Mucosa of descending colon (tissue), 3 donors: Measurements from ENCODE around the gene B4GALNT4. TPM values are rescaled to one million over a fixed set of nuclear protein-coding genes. Genes with fewer than 3 reads are reported as not detected.

Experiments
- ATAC-seq: fragments of 200-7000 bp; cut with Tn5 transposase; one replicate; pipeline ENCODE4 v1.9.1; 2020; ENCODE audit warnings: mild to moderate bottlenecking, moderate library complexity
- DNase-seq, 3 donors: peaks; one replicate each; pipeline ENCODE4 v3.0.0-alpha.2; 2020
- H3K36me3 ChIP-seq: fragments of 200-600 bp; one replicate; pipeline ENCODE4 v1.8.0; 2021; ENCODE audit warnings: low read depth, mild to moderate bottlenecking
- H3K4me1 ChIP-seq: fragments of 200-600 bp; one replicate; pipeline ENCODE4 v1.8.0; 2021; ENCODE audit warnings: low read depth, mild to moderate bottlenecking
- H3K4me3 ChIP-seq: fragments of 200-600 bp; one replicate; pipeline ENCODE4 v1.8.0; 2021; ENCODE audit warnings: mild to moderate bottlenecking
- H3K9me3 ChIP-seq: fragments of 200-600 bp; one replicate; pipeline ENCODE4 v1.8.0; 2021; ENCODE audit warnings: mild to moderate bottlenecking
- intact Hi-C, 2 donors: fragments of 100-400 bp; cut with DNase I in 1 of 2; cut with micrococcal nuclease in 1 of 2; formaldehyde crosslinking; loops; one replicate each; pipeline versions ENCODE4 v1.11.0 to v1.11.1; 2022; cut with DNase I, micrococcal nuclease
- total RNA-seq, 3 donors: library from RNA; stranded (reverse); fragmentation: NEBNext Ultra II Directional in 2 of 3; extraction: Animal tissue kit (Norgen Biotek cat#: 25700) in 2 of 3; gene quantifications; one replicate each; pipeline versions ENCODE4 v1.2.1 to v1.2.4, GENCODE V29; 2021 to 2023
- TF ChIP-seq, protein P1 (sequence below): fragments of 200-600 bp; IDR thresholded peaks from one replicate; pipeline ENCODE4 v1.8.0; 2022; ENCODE audit warnings: antibody characterized with exemption, mild to moderate bottlenecking
- donor health status: DM: no; HTN: no; CAD: no; lungs with moderate emphysema.
- donor health status: DM: no; HTN: no; CAD: no.
- donor health status: DM: no; HTN: yes; CAD: no.

Gene B4GALNT4
- total RNA-seq, 3 donors from 2014 or later = 2.1 to 11.8 (median 2.2) TPM

DNA sequence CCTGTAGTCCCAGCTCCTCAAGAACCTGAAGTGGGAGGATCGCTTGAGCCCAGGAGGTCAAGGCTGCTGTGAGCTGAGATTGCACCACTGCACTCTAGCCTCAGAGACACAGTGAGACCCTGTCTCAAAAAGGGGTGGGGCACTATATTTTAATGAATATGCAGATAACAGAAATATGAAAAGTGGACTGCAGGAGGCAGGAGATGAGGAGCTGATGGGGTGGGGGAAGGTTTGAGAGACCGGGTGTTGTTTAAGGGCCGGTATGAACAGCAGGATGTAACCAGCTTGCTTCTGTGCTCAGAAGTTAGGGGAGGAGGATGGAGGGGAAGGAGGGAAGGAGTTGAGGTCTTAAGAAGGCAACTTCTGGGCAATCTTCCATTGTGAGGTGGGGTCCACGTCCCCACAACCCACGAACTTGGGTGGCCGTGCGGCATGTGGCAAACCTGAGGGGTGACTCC, 1.3 kb upstream of the B4GALNT4 start:
- Histone ChIP-seq H3K9me3 (no peaks in the 10 kb centered on the region), H3K36me3 (no peaks in the 10 kb centered on the region)
- intact Hi-C loops = no loop called here

DNA sequence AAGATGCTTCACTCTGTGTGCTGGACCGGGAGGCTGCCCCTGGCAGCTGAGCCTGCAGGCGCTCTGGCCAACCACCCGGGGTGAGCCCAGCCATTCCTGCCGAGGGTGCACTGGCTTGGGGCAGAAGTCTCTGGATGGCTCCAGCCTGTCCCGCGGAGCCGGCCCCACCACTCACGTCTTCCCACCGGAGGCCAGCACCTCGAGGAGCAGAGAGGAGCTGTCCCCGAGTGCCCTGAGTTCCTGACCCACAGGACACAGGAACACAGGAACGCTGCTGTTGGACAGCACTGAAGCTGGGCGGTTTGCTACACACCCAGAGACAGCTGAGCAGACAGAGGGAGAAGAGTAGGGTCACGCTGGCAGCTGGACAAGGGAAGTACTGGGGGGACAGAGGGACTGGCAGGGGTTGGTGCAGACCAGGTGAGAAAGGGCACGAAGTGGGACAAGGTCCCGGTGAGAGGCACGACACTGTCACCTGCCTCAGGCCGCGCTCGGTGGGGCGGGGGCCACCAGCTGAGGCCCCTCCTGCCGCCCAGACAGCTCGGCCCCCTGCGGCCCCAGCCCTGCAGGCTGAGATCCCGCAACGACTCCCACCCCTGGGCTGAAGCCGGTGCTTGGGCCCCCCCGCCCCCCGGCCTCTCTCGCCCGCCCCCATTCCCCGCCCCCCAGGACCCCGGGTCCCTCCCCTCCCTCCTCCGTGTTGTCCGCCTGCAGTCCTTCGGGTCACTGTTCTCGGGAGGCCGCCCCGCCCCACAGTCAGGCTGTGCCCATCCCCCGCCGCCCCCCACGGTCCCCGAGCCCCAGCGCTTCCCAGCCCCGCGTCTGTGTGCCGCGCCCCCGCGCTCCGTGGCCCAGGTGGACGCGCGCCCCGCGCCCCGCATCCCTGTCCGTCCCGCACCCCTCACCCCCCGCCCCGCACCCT, 624 bp upstream of the B4GALNT4 start:
- no peak overlapping the region for H3K4me3 ChIP-seq
- peak; percentile 6 for ATAC-seq
- intact Hi-C loops = no loop called here
- no peaks in the 10 kb centered on the region for H3K36me3 ChIP-seq
- no peaks in the 10 kb centered on the region for H3K9me3 ChIP-seq
- H3K4me1 ChIP-seq = peaks cover 2% of the 10 kb centered on the region
- TF ChIP-seq, protein P1, sequence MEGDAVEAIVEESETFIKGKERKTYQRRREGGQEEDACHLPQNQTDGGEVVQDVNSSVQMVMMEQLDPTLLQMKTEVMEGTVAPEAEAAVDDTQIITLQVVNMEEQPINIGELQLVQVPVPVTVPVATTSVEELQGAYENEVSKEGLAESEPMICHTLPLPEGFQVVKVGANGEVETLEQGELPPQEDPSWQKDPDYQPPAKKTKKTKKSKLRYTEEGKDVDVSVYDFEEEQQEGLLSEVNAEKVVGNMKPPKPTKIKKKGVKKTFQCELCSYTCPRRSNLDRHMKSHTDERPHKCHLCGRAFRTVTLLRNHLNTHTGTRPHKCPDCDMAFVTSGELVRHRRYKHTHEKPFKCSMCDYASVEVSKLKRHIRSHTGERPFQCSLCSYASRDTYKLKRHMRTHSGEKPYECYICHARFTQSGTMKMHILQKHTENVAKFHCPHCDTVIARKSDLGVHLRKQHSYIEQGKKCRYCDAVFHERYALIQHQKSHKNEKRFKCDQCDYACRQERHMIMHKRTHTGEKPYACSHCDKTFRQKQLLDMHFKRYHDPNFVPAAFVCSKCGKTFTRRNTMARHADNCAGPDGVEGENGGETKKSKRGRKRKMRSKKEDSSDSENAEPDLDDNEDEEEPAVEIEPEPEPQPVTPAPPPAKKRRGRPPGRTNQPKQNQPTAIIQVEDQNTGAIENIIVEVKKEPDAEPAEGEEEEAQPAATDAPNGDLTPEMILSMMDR = no peak
- peak in 1 of 3 donors; percentile 38 for DNase-seq

More for the DNA sequence above, 1.3 kb upstream of the B4GALNT4 start:
- DNase-seq = no peak
- TF ChIP-seq, protein P1 = no peak
- H3K4me1 ChIP-seq = peaks cover 2% of the 10 kb centered on the region
- H3K4me3 ChIP-seq = no peak overlapping the region
- ATAC-seq = no peak

DNA sequence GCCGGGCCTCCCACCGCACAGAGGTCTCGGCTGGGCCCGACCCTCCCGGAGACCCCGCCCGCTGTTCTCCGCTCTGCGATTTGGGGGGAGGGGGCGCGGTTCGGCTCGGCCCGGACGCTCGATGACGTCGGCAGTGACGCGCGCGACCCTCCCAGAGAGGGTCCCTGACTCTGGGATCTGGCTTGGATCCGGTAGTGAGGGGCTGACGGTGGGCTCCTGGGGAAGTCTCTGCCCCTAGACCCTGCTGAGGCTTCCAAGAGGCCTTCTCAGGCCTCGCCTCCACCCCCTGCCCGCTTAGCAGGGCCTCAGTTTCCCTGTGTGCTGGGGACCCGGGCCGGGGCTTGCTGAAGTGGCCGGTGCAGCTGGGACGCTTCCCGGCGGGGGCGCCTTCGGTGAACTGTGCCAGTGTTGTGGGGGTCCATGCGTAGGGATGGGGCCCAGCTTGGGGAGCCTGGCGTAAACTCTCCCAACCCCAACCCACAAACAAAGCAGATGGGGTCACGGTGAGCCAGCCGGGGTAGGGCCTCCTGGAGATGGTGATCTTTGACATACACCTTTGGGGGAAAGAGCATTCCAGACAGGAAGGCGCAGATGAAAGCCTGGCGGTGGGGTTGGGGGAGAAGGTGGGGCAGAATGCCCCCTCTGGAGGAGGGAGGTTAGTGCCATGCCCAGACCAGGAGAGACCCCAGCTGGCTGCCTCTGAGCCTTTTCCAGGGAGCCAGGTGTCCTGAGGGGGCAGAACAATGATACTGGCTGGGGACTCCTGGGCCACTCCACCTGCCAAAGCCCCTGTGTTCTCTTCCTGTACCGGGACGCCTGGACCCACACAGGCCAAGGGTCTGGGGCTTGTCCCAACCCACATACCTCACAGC, 1.0 kb downstream of the B4GALNT4 start:
- peak in 1 of 3 donors; percentile 36 for DNase-seq
- TF ChIP-seq, protein P1 = no peak
- Histone ChIP-seq H3K9me3 (no peaks in the 10 kb centered on the region), H3K4me3 (no peak overlapping the region), H3K4me1 (peaks cover 2% of the 10 kb centered on the region), H3K36me3 (no peaks in the 10 kb centered on the region)
- intact Hi-C loops = no loop called here
- no peak for ATAC-seq

DNA sequence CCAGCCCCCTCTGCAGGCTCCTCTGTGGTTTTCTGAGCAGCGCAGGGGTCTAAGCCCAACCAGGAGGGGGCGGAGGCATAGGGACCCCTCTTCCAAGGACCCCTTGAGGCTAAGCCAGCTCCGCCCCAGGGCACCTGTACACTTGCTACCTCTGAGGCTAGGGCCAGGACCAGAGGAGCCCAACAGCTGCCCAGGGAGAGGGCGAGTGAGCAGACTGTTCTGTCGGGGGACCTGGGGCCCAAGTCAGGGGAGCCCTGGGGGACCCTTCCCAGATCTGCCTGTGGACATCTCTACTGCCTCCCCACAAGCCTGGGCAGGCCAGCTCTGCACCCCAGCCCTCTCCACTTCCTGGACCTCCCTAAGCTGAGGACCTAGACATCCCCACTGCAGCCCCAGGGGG, 1.8 kb downstream of the B4GALNT4 start:
- H3K9me3 ChIP-seq = no peaks in the 10 kb centered on the region
- TF ChIP-seq, protein P1 = no peak
- intact Hi-C loops = no loop called here
- peak; percentile 15 for ATAC-seq
- peak in 1 of 3 donors; percentile 38 for DNase-seq
- no peaks in the 10 kb centered on the region for H3K36me3 ChIP-seq
- H3K4me1 ChIP-seq = peaks cover 2% of the 10 kb centered on the region
- no peak overlapping the region for H3K4me3 ChIP-seq

DNA sequence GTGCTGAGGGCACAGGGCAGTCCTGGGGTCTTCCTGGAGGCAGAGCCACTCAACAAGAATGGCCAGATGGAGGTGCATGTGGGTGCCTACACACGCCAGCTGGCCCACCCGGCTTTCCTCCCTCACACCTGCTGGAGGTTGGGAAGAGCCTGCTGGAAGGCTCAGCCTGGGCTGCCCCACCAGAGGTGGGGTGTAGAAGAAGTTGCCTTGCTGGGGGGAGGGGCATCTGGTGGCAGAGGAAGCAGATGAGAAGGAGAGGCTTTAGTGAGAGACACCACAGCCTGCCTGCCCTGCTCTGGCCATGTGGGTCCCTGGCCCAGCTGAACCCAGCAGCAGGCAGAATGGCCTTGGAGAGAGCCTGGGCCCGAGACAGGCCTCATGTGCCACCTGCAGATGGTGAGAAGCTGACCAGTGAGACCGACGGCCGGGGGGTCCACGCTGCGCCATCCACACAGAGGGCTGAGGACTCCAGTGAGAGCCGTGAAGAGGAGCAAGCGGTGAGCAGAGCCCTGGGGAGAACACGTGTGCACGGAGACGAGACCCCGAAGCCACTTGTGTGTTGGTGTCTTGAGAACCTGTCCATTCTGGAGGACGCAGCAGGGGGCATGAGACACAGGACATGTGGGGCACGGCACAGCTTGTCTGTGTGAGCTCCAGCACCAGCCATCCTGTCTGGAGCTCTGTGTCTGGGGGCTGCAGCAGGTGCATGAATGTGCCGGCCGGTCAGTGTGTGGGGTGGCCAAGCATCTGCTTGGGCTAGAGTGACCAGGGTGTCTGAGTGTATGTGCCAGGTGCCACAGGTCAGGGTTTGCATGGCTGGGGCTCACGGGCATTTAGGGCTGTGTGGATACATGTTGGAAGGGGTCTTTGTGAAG, 2.7 kb downstream of the B4GALNT4 start:
- intact Hi-C loops = no loop called here
- H3K9me3 ChIP-seq = no peaks in the 10 kb centered on the region
- no peaks in the 10 kb centered on the region for H3K36me3 ChIP-seq
- no peak overlapping the region for H3K4me3 ChIP-seq
- ATAC-seq = no peak
- peak in 1 of 3 donors; percentile 27 for DNase-seq
- H3K4me1 ChIP-seq = peaks cover 2% of the 10 kb centered on the region
- TF ChIP-seq, protein P1 = no peak
